Liver (tissue), 3 donors: ENCODE measurements around the gene RFLNA.

Experiments
- ATF3 ChIP-seq: IDR thresholded peaks from 2 replicates; pipeline ENCODE4 v1.6.1; 2016; ENCODE audit warnings: antibody characterized with exemption
- CTCF ChIP-seq: fragments of 150-350 bp; IDR thresholded peaks from 2 replicates; pipeline ENCODE4 v1.5.1; 2017; ENCODE audit warnings: improper control_type of control experiment, low read depth, low read length; ENCODE audit not compliant: missing input control
- EGR1 ChIP-seq, 2 donors: IDR thresholded peaks; 2 replicates each; pipeline ENCODE4 v1.6.1; 2016 to 2018; ENCODE audit warnings: antibody characterized with exemption in 2 of 2, low read depth in 2 of 2
- FOXA1 ChIP-seq: IDR thresholded peaks from 2 replicates; pipeline ENCODE4 v1.6.1; 2016; ENCODE audit warnings: antibody characterized with exemption
- HNF4A ChIP-seq, 2 donors: conservative IDR thresholded peaks; 2 replicates each; pipeline ENCODE4 v1.6.1; 2016; ENCODE audit warnings: antibody characterized with exemption in 2 of 2, mild to moderate bottlenecking in 2 of 2
- MAX ChIP-seq: IDR thresholded peaks from 2 replicates; pipeline ENCODE4 v1.6.1; 2016; ENCODE audit warnings: antibody characterized with exemption
- RAD21 ChIP-seq, 2 donors: IDR thresholded peaks; 2 replicates each; pipeline ENCODE4 v1.6.1; 2016; ENCODE audit warnings: antibody characterized with exemption in 2 of 2, mild to moderate bottlenecking in 2 of 2
- REST ChIP-seq: IDR thresholded peaks from 2 replicates; pipeline ENCODE4 v1.6.1; 2016; ENCODE audit warnings: antibody characterized with exemption, mild to moderate bottlenecking
- TAF1 ChIP-seq: conservative IDR thresholded peaks from 2 replicates; pipeline ENCODE4 v1.6.1; 2016; ENCODE audit warnings: antibody characterized with exemption, mild to moderate bottlenecking
- YY1 ChIP-seq: IDR thresholded peaks from 2 replicates; pipeline ENCODE4 v1.6.1; 2016; ENCODE audit warnings: antibody characterized with exemption, mild to moderate bottlenecking
- donor health status: healthy.
- donor health status: healthy.

GRCh38 chr12:124301084-124301654 lies 6.3 kb downstream of the RFLNA start:
- TF ChIP-seq RAD21 (IDR thresholded peaks at IDR 0.05): no peak
- TF ChIP-seq MAX: no peak
- no peak for TF ChIP-seq CTCF
- TF ChIP-seq ATF3: no peak
- no peak for TF ChIP-seq YY1
- TF ChIP-seq REST: no peak
- no peak for TF ChIP-seq TAF1
- no peak for TF ChIP-seq FOXA1
- TF ChIP-seq HNF4A (conservative IDR thresholded peaks at IDR 0.05): no peak
- TF ChIP-seq EGR1 (IDR thresholded peaks at IDR 0.05; ENCODE audit: low read depth in 2 of 2): no peak
